AG09309 (cell line): ENCODE results near the gene RPUSD3.

ENCODE experiments used
- DNase-seq: peaks from one replicate; pipeline ENCODE4 v3.0.0-alpha.2; 2010; ENCODE audit warnings: low read depth
- H3K4me3 ChIP-seq: 2 replicates; pipeline ENCODE4 v1.5.1; 2011; ENCODE audit warnings: mild to moderate bottlenecking, low read depth, low read length, moderate library complexity; ENCODE audit not compliant: control insufficient read depth
- TF ChIP-seq, protein P1 (sequence below): IDR thresholded peaks from 2 replicates; pipeline ENCODE4 v1.5.1; 2011; ENCODE audit warnings: mild to moderate bottlenecking, low read depth, low read length, inconsistent platforms; ENCODE audit not compliant: insufficient read depth, control insufficient read depth; ENCODE audit errors: missing control alignments

Gene RPUSD3

DNA sequence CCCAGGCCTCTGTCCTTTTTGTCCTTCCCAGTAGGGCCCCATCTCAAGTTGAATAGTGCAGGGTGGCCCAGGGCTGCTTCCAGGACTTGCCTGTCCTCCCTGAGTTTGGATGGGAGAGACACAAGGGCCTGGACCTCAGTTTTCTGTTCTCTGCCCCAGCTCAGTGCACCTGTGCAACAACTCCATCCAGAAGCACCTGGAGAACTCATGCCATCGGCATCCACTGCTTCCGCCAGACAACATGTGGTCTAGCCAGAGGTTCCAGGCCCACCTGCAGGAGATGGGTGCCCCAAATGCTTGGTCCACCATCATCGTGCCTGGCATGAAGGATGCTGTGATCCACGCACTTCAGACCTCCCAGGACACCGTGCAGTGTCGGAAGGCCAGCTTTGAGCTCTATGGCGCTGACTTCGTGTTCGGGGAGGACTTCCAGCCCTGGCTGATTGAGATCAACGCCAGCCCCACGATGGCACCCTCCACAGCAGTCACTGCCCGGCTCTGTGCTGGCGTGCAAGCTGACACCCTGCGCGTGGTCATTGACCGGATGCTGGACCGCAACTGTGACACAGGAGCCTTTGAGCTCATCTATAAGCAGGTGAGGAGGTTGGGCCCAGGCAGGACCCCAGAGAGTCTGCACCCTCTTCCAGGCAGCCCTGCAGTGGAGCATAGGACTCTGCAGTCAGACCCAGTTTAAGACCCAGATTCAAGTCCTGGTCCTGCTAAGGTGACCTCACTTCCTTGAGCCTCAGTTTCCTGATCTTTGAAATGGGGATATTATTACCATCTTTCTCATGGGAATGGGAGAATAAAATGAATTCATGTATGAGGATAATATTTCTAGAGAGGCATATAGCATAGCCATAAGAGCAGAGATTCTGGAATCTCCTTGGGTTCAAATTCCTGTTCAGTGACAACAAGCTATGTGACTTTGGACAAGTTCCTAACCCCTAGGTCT is 14.7 kb downstream of the RPUSD3 start:
- no peak for DNase-seq
- H3K4me3 ChIP-seq = no peak overlapping the region
- TF ChIP-seq, protein P1, sequence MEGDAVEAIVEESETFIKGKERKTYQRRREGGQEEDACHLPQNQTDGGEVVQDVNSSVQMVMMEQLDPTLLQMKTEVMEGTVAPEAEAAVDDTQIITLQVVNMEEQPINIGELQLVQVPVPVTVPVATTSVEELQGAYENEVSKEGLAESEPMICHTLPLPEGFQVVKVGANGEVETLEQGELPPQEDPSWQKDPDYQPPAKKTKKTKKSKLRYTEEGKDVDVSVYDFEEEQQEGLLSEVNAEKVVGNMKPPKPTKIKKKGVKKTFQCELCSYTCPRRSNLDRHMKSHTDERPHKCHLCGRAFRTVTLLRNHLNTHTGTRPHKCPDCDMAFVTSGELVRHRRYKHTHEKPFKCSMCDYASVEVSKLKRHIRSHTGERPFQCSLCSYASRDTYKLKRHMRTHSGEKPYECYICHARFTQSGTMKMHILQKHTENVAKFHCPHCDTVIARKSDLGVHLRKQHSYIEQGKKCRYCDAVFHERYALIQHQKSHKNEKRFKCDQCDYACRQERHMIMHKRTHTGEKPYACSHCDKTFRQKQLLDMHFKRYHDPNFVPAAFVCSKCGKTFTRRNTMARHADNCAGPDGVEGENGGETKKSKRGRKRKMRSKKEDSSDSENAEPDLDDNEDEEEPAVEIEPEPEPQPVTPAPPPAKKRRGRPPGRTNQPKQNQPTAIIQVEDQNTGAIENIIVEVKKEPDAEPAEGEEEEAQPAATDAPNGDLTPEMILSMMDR = no peak

- no peak for DNase-seq
- TF ChIP-seq, protein P1 = peak; percentile 22
- no peak overlapping the region for H3K4me3 ChIP-seq
These were observed 16.8 kb downstream of the RPUSD3 start for GRCh38 chr3:9826815-9827573.

- no peak overlapping the region for H3K4me3 ChIP-seq
- DNase-seq = no peak
- TF ChIP-seq, protein P1 = no peak
These were observed 18.3 kb downstream of the RPUSD3 start for GRCh38 chr3:9825451-9826040.

GRCh38 chr3:9820946-9821345 is 22.9 kb downstream of the RPUSD3 start:
- no peak overlapping the region for H3K4me3 ChIP-seq
- DNase-seq = no peak
- TF ChIP-seq, protein P1 = peak; percentile 33

DNA sequence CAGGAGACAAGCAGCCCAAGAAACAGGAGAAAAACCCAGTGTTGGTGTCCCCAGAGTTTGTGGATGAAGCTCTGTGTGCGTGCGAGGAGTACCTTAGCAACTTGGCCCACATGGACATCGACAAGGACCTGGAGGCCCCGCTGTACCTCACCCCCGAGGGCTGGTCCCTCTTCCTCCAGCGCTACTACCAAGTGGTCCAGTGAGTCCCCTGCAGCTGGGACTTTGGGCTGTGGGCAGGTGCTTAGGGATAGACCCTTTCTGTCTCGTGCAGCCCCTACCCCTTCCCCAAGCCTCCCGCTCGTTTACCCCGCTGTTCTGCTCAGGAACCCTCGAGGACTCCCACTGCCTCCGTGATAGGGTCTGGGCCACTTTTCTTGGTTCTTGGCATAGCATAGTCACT is 23.3 kb downstream of the RPUSD3 start:
- TF ChIP-seq, protein P1 = no peak
- no peak for DNase-seq
- H3K4me3 ChIP-seq = no peak overlapping the region

DNA sequence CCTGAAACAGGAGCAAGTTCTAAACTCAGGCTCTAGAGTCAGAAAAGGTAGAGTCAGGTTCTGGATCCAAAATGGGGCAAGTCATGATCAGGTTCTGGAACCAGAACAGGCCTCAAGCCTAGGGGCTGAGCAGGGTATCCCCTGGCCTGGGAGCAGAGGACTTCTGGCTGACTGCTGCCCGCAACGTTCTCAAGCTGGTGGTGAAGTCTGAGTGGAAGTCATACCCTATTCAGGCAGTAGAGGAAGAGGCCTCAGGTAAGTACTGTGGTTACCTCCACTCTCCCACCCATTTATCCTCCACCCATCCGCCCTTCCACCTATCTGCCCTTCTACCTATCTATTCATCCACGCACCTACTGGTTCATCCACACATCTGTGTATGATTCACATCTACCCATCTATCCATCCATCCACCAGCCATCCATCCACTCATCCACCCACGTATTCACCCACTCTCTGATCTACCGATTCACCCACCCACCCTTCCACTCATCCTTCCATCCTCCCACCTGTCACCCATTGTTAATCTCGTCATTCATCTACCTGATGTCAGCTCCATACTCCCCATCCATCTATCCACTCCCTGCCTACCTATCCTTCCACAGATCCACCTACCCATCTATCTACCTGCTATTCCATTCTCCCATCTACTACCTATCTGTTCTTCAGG is 25.0 kb downstream of the RPUSD3 start:
- no peak for DNase-seq
- H3K4me3 ChIP-seq = no peak overlapping the region
- TF ChIP-seq, protein P1 = no peak
